NCI-H2107 treated with DMSO at 0.1 percent for 48 hours (cell line): ENCODE measurements around the gene SAMD4B.
"Not testable (repeated sequence)": the region's sequence is repeated elsewhere in the genome, so short reads cannot be mapped to it uniquely, and the experiment has no call there.

Source experiments
- DNase-seq: peaks from one replicate; lab custom pipeline; 2025; ENCODE audit not compliant: unreplicated experiment; lab: John Stamatoyannopoulos, UW

Gene SAMD4B

GRCh38 chr19:39341719-39342604, at the start of gene SAMD4B:
SAMD4B (plus strand) TSS chr19:39342421; CDS start chr19:39356894, 14,473 bp downstream.
- DNase-seq: peak; percentile 98

GRCh38 chr19:39293394-39293793, 48.8 kb upstream of the SAMD4B start:
- no peak for DNase-seq

- DNase-seq: no peak
Measured at GRCh38 chr19:39296055-39296645, 46.1 kb upstream of the SAMD4B start, which contains the start of gene IFNL1. IFNL1 (plus strand) TSS chr19:39296407; CDS start chr19:39296422, 15 bp downstream.

- no peak for DNase-seq
Measured at GRCh38 chr19:39296906-39297305, 45.3 kb upstream of the SAMD4B start.

GRCh38 chr19:39297931-39298634, 44.1 kb upstream of the SAMD4B start:
- DNase-seq: no peak

- DNase-seq: no peak
Measured at GRCh38 chr19:39299404-39299803, 42.8 kb upstream of the SAMD4B start.

GRCh38 chr19:39299832-39300231, 42.4 kb upstream of the SAMD4B start:
- DNase-seq: no peak

- DNase-seq: no peak
Measured at GRCh38 chr19:39301021-39301420, 41.2 kb upstream of the SAMD4B start.

- no peak for DNase-seq
Measured at GRCh38 chr19:39301562-39301961, 40.7 kb upstream of the SAMD4B start.

- no peak for DNase-seq
Measured at GRCh38 chr19:39303373-39304184, 38.6 kb upstream of the SAMD4B start.

GRCh38 chr19:39304185-39304513, 38.1 kb upstream of the SAMD4B start:
- DNase-seq: no peak

- no peak for DNase-seq
Measured at GRCh38 chr19:39304701-39305571, 37.3 kb upstream of the SAMD4B start.

- no peak for DNase-seq
Measured at GRCh38 chr19:39306075-39306474, 36.1 kb upstream of the SAMD4B start.

GRCh38 chr19:39307046-39307821, 35.0 kb upstream of the SAMD4B start:
- DNase-seq: no peak

GRCh38 chr19:39307822-39308530, 34.2 kb upstream of the SAMD4B start:
- no peak for DNase-seq

GRCh38 chr19:39308531-39309304, 33.5 kb upstream of the SAMD4B start:
- DNase-seq: no peak

GRCh38 chr19:39309305-39309670, 32.9 kb upstream of the SAMD4B start:
- not testable (repeated sequence) for DNase-seq
